Sigmoid colon (tissue), 7 donors: Measurements from ENCODE around the gene CPSF7. TPM values are rescaled to one million over a fixed set of nuclear protein-coding genes. Genes with fewer than 3 reads are reported as not detected.

Experiments used
- DNase-seq: peaks from one replicate; pipeline ENCODE4 v3.0.0-alpha.2; 2019
- H3K27ac ChIP-seq, 4 donors: fragments of 200-600 bp; sonication (generic); one replicate each; pipeline ENCODE4 v1.5.1; 2016 to 2019; ENCODE audit warnings: mild to moderate bottlenecking in 1 of 4
- H3K27me3 ChIP-seq, 3 donors: fragments of 200-600 bp; sonication (generic); one replicate each; pipeline ENCODE4 v1.5.1; 2019; ENCODE audit warnings: mild to moderate bottlenecking in 1 of 3
- H3K36me3 ChIP-seq, 4 donors: fragments of 200-600 bp; sonication (generic); one replicate each; pipeline ENCODE4 v1.5.1; 2016 to 2019
- H3K4me1 ChIP-seq, 4 donors: fragments of 200-600 bp; sonication (generic); one replicate each; pipeline ENCODE4 v1.5.1; 2017 to 2019
- H3K4me3 ChIP-seq, 4 donors: fragments of 200-600 bp; sonication (generic); one replicate each; pipeline ENCODE4 v1.5.1; 2017 to 2019; ENCODE audit warnings: mild to moderate bottlenecking in 2 of 4, moderate library complexity in 1 of 4
- H3K9me3 ChIP-seq, 4 donors: fragments of 200-600 bp in 3 of 4; sonication (generic) in 3 of 4; one replicate each; pipeline versions ENCODE4 v1.5.1 to v1.6.1; 2013 to 2019
- CTCF ChIP-seq, 4 experiments: fragments of 450-650 bp in 3 of 4; fragments of 200-600 bp in 1 of 4; IDR thresholded peaks; one replicate each; pipeline ENCODE4 v1.5.1; 2016 to 2019; ENCODE audit warnings: antibody characterized with exemption in 4 of 4, mild to moderate bottlenecking in 3 of 4, moderate library complexity in 2 of 4
- EP300 ChIP-seq, 4 donors: sonication (generic); formaldehyde crosslinking; IDR thresholded peaks; one replicate each; pipeline ENCODE4 v1.6.1; 2017; ENCODE audit warnings: antibody characterized with exemption in 4 of 4
- POLR2A ChIP-seq, 2 donors: fragments of 450-650 bp; IDR thresholded peaks; one replicate each; pipeline ENCODE4 v1.6.1; 2016; ENCODE audit warnings: antibody characterized with exemption in 2 of 2, mild to moderate bottlenecking in 2 of 2, moderate library complexity in 2 of 2
- POLR2AphosphoS5 ChIP-seq, 4 donors: sonication (generic); formaldehyde crosslinking; IDR thresholded peaks; one replicate each; pipeline ENCODE4 v1.6.1; 2017; ENCODE audit warnings: antibody characterized with exemption in 4 of 4
- WGBS, 2 donors: extraction: QIAGEN DNeasy Blood & Tissue Kit; methylation state at CpG; one replicate each; pipeline ENCODE4 v1.1.7; 2013; 5-methylcytosine and 5-hydroxymethylcytosine counted together
- intact Hi-C: fragments of 100-400 bp; cut with DNase I; formaldehyde crosslinking; loops from one replicate; pipeline ENCODE4 v1.15.1; 2023
- polyA plus RNA-seq, 3 donors: library from polyadenylated mRNA; stranded (reverse); fragments of 200-250 nt; gene quantifications; one replicate each; pipeline ENCODE4 v1.2.3, GENCODE V29; 2013
- total RNA-seq, 4 donors: library from RNA; depleted of rRNA; stranded (reverse); fragments of >200 nt; gene quantifications; one replicate each; pipeline ENCODE4 v1.1.0, GENCODE V29; 2016
- donor health status: healthy with polysubstance abuse.
- donor health status: Bipolar disorder and iron deficiency.
- donor health status: healthy.

The CPSF7 gene
- total and polyA plus RNA-seq, 7 donors, result 18.0 to 48.4 (median 41.5) TPM

GRCh38 chr11:61362542-61362875 lies 67.3 kb downstream of the CPSF7 start:
- Histone ChIP-seq H3K27ac (peak overlapping the region; percentile 90 to 100 (median 96)), H3K36me3 (peaks cover 8 to 38% (median 31%) of the 10 kb centered on the region in 4 donors), H3K4me3 (peak overlapping the region; percentile 56 to 70 (median 64)), H3K9me3 (no peaks in the 10 kb centered on the region), H3K4me1 (peaks cover 2 to 30% (median 27%) of the 10 kb centered on the region in 4 donors), H3K27me3 (no peaks in the 10 kb centered on the region)
- DNase-seq, result no peak
- TF ChIP-seq CTCF (IDR thresholded peaks at IDR 0.05) (no peak), EP300 (IDR thresholded peaks at IDR 0.05) (no peak), POLR2A (IDR thresholded peaks at IDR 0.05) (no peak), POLR2AphosphoS5 (IDR thresholded peaks at IDR 0.05) (no peak)
- intact Hi-C loops, result loop anchor here (1.0 to 2.0 kb wide), 2 partner anchors 29 to 68 kb away; partner anchors contain the start of genes DDB1, SDHAF2 and TKFC
- 0% methylated on average over 12 of the region's 12 CpGs for WGBS, 2 donors

- H3K4me1 ChIP-seq, result peaks cover 2 to 30% (median 27%) of the 10 kb centered on the region in 4 donors
- WGBS, 2 donors, result 0% methylated on average over 63 of the region's 63 CpGs
Measured at GRCh38 chr11:61361741-61362541, 67.8 kb downstream of the CPSF7 start, which contains the start of the genes CYB561A3 and TMEM138. TSS of gene CYB561A3 (minus strand) at chr11:61361882. CDS start at chr11:61356713, 5,169 bp downstream. TSS of gene TMEM138 (plus strand) at chr11:61362374. CDS start at chr11:61364391, 2,017 bp downstream.

GRCh38 chr11:61361237-61361740 lies 68.5 kb downstream of the CPSF7 start:
- DNase-seq, result no peak
- TF ChIP-seq EP300 (IDR thresholded peaks at IDR 0.05) (no peak), POLR2AphosphoS5 (IDR thresholded peaks at IDR 0.05) (no peak), POLR2A (IDR thresholded peaks at IDR 0.05) (no peak), CTCF (IDR thresholded peaks at IDR 0.05) (no peak)
- WGBS, 2 donors, result 1 to 5% methylated on average over 22 of the region's 22 CpGs

More at GRCh38 chr11:61361741-61362541, 67.8 kb downstream of the CPSF7 start, which contains the start of the genes CYB561A3 and TMEM138:
- Histone ChIP-seq H3K9me3 (no peaks in the 10 kb centered on the region), H3K4me3 (peak within 1 kb of the TSS; percentile 56 to 70 (median 64)), H3K27me3 (no peaks in the 10 kb centered on the region), H3K36me3 (peaks cover 6 to 33% (median 26%) of the 10 kb centered on the region in 4 donors), H3K27ac (peak within 1 kb of the TSS; percentile 90 to 100 (median 96))
- TF ChIP-seq POLR2AphosphoS5 (IDR thresholded peaks at IDR 0.05), result peak; percentile 90 to 94 (median 92)
- TF ChIP-seq CTCF (IDR thresholded peaks at IDR 0.05), result no peak
- TF ChIP-seq POLR2A (IDR thresholded peaks at IDR 0.05), result peak; percentile 47 to 85
- intact Hi-C loops, result loop anchor here (1.0 to 2.0 kb wide), 2 partner anchors 29 to 69 kb away; partner anchors contain the start of genes DDB1, SDHAF2 and TKFC
- peak; percentile 97 for DNase-seq

GRCh38 chr11:61359516-61359915 lies 70.3 kb downstream of the CPSF7 start:
- no peak for DNase-seq
- Histone ChIP-seq H3K27me3 (no peaks in the 10 kb centered on the region), H3K4me3 (no peak overlapping the region), H3K27ac (no peak overlapping the region), H3K36me3 (peaks cover 4 to 25% (median 5%) of the 10 kb centered on the region in 4 donors), H3K9me3 (no peaks in the 10 kb centered on the region), H3K4me1 (peaks cover 2 to 30% (median 27%) of the 10 kb centered on the region in 4 donors)
- 21 to 67% methylated on average over 6 of the region's 6 CpGs for WGBS, 2 donors
- intact Hi-C loops, result no loop called here
- no peak for TF ChIP-seq EP300 (IDR thresholded peaks at IDR 0.05)
- TF ChIP-seq CTCF (IDR thresholded peaks at IDR 0.05), result no peak
- TF ChIP-seq POLR2AphosphoS5 (IDR thresholded peaks at IDR 0.05), result no peak
- no peak for TF ChIP-seq POLR2A (IDR thresholded peaks at IDR 0.05)

More at GRCh38 chr11:61361237-61361740, 68.5 kb downstream of the CPSF7 start:
- Histone ChIP-seq H3K27ac (peak overlapping the region; percentile 90 to 100 (median 96)), H3K9me3 (no peaks in the 10 kb centered on the region), H3K27me3 (no peaks in the 10 kb centered on the region), H3K4me1 (peaks cover 2 to 30% (median 27%) of the 10 kb centered on the region in 4 donors), H3K4me3 (peak overlapping the region; percentile 56 to 70 (median 64)), H3K36me3 (peaks cover 6 to 29% (median 19%) of the 10 kb centered on the region in 4 donors)
- intact Hi-C loops, result no loop called here
